ENCODE data around the gene APBB2.

Gene APBB2

DNA sequence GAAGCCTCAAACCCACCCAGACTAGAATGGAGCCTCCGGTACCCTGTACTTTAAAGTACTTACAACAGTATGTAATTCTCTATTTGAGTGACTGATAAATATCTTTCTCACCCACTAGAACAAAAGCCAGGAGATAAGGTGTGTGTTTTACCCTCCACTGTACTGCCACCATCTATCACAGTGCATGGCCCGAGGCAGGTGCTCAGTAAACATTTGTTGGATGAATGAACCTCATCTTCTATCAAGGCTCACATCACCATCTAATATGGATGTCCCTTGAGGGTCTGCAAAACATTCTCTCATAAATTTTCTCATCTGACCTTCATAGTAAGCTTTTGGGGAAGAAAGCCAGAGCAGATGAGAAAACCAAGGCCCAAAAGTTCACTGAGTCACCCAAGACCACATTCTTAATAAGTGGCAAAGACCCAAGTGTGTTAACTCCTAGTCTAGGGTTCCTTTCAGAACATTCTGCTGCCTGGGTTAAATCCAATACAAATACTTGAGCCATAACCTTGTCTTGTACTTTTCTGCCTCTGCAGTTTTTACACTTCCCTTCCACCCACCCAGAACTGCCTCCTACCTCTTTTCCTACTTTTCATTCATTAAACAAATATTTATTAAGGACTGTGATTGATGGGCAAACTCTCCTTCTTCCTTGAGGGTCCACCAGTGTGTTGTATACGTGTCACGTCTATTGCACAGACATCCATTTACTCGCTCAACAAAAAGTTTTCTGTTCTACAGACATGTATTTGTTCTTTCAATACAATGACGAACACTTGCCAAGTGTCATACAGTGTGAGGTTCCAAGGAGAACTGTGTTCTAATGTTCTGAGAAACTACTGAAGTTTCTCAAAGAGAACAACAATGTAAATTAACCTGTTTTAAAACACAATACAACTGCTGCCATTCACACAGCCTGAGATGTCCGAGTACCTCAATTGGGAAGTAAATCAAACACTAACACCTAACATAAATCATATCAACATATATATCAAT, 35.7 kb downstream of the APBB2 start:
- H3K4me3 ChIP-seq (ENCODE audit: low read depth, low read length), result no peak overlapping the region
- no peak for TF ChIP-seq MAX (IDR thresholded peaks at IDR 0.05; ENCODE audit: low read depth, low read length)
- DNase-seq (ENCODE audit: low read depth), result no peak

GRCh38 chr4:41177016-41177415, 37.3 kb downstream of the APBB2 start:
- no peak overlapping the region for H3K4me3 ChIP-seq (ENCODE audit: low read depth, low read length)
- DNase-seq (ENCODE audit: low read depth), result no peak
- TF ChIP-seq CTCF (IDR thresholded peaks at IDR 0.05; ENCODE audit: low read depth, low read length), result no peak
- no peak for TF ChIP-seq MYC (IDR thresholded peaks at IDR 0.05; ENCODE audit: low read depth, low read length)
- TF ChIP-seq MAX (IDR thresholded peaks at IDR 0.05; ENCODE audit: low read depth, low read length), result no peak
- TF ChIP-seq POLR2A (IDR thresholded peaks at IDR 0.05; ENCODE audit: extremely low read depth, insufficient read length), result no peak

- TF ChIP-seq MYC (IDR thresholded peaks at IDR 0.05; ENCODE audit: low read depth, low read length) (no peak), CTCF (IDR thresholded peaks at IDR 0.05; ENCODE audit: low read depth, low read length) (no peak), POLR2A (IDR thresholded peaks at IDR 0.05; ENCODE audit: extremely low read depth, insufficient read length) (no peak), MAX (IDR thresholded peaks at IDR 0.05; ENCODE audit: low read depth, low read length) (no peak)
- no peak for DNase-seq (ENCODE audit: low read depth)
- no peak overlapping the region for H3K4me3 ChIP-seq (ENCODE audit: low read depth, low read length)
Measured at GRCh38 chr4:41176340-41176739, 38.0 kb downstream of the APBB2 start.

- TF ChIP-seq MAX (IDR thresholded peaks at IDR 0.05; ENCODE audit: low read depth, low read length), result no peak
- TF ChIP-seq CTCF (IDR thresholded peaks at IDR 0.05; ENCODE audit: low read depth, low read length), result no peak
- no peak for TF ChIP-seq POLR2A (IDR thresholded peaks at IDR 0.05; ENCODE audit: extremely low read depth, insufficient read length)
- TF ChIP-seq MYC (IDR thresholded peaks at IDR 0.05; ENCODE audit: low read depth, low read length), result no peak
- no peak for DNase-seq (ENCODE audit: low read depth)
- H3K4me3 ChIP-seq (ENCODE audit: low read depth, low read length), result no peak overlapping the region
Measured at GRCh38 chr4:41175794-41176193, 38.5 kb downstream of the APBB2 start.

GRCh38 chr4:41174444-41174843, 39.9 kb downstream of the APBB2 start:
- DNase-seq (ENCODE audit: low read depth), result peak; percentile 11
- TF ChIP-seq CTCF (IDR thresholded peaks at IDR 0.05; ENCODE audit: low read depth, low read length) (no peak), MYC (IDR thresholded peaks at IDR 0.05; ENCODE audit: low read depth, low read length) (no peak), POLR2A (IDR thresholded peaks at IDR 0.05; ENCODE audit: extremely low read depth, insufficient read length) (no peak), MAX (IDR thresholded peaks at IDR 0.05; ENCODE audit: low read depth, low read length) (no peak)
- H3K4me3 ChIP-seq (ENCODE audit: low read depth, low read length), result no peak overlapping the region

GRCh38 chr4:41172786-41173185, 41.6 kb downstream of the APBB2 start:
- no peak for DNase-seq (ENCODE audit: low read depth)
- H3K4me3 ChIP-seq (ENCODE audit: low read depth, low read length), result no peak overlapping the region
- TF ChIP-seq MAX (IDR thresholded peaks at IDR 0.05; ENCODE audit: low read depth, low read length) (no peak), CTCF (IDR thresholded peaks at IDR 0.05; ENCODE audit: low read depth, low read length) (no peak), POLR2A (IDR thresholded peaks at IDR 0.05; ENCODE audit: extremely low read depth, insufficient read length) (no peak), MYC (IDR thresholded peaks at IDR 0.05; ENCODE audit: low read depth, low read length) (no peak)

All from NB4 (cell line).